Left renal cortex interstitium (tissue), 4 donors: Measurements from ENCODE around the gene FAM107B. TPM values are rescaled to one million over a fixed set of nuclear protein-coding genes. Genes with fewer than 3 reads are reported as not detected.
"Not testable (repeated sequence)": the region's sequence is repeated elsewhere in the genome, so short reads cannot be mapped to it uniquely, and the experiment has no call there.

Source experiments
- DNase-seq, 4 donors: peaks; one replicate each; pipeline ENCODE4 v3.0.0-alpha.2; 2013; ENCODE audit warnings: low read depth in 4 of 4, low spot score in 2 of 4, missing footprints in 1 of 4
- polyA plus RNA-seq, 4 donors: library from polyadenylated mRNA; unstranded; fragments of 120-200 nt; gene quantifications; one replicate each; pipeline ENCODE4 v1.2.1, GENCODE V29; 2013; ENCODE audit not compliant: insufficient read length in 4 of 4

The FAM107B gene
- polyA plus RNA-seq, 4 donors, result 78.9 to 113 (median 87.7) TPM

DNA sequence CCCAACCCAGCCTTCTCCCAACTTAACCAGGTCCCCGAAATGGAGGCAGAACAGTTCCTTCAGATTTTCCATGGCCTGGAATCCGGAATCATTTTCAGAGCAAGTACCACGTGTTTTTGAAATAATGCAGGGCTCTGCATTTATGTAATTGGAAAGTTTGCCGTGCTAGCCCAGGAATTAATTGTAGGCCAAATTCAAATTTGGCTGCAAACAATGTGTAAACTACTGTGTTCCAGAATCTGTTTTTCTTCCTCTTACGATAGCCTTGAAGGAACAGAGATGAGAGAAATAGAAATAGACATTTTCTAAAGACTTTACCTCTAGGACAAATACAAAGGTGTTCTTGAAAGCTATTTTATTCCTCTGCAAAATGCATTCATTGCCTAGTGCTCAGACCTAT, 77.4 kb downstream of the FAM107B start:
- no peak for DNase-seq

DNA sequence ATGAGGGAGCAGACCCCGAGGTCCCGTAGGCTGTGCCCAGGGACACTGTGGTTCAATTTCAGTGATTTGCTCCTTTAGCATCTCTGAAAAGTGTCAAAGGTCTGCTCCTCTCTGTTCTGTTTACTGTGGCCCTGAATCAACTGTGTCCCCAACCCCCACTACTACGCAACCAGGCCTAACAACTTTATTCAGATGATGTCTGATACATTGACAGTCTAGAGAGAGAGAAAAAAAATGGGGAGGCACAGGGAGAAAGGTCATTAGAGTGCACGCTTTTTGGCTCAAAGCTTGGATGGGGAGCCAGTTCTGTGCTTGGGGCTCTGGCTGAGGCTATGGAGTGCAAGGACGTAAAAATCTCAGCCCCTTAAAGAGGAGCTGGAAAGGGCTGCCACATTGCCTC, 77.9 kb downstream of the FAM107B start:
- DNase-seq, result no peak

DNA sequence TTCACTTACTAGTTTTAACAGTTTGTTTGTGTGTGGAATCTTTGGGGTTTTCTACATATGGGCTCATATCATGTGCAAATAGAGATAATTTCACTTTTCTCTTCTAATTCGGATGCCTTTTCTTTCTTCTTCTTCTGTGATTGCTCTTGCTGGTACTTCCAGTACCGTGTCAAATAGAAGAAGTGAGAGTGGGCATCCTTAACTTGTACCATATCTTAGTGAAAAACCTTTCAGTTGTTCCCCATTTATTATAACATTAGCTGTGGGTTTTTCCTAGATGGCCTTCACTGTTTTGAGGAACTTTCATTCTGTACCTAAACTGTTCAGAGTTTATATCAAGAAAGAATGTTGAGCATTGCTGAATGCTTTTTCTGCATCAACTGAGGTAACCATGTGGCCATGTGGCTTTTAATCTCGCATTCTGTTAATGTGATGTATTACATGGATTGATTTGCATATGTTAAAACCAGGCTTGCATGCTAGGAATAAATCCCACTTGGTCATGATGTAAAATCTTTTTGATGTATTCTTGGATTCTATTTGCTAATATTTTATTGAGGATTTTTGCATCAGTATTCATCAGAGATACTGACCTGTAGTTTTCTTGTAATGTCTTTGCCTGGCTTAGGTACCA, 78.7 kb downstream of the FAM107B start:
- DNase-seq, result no peak

DNA sequence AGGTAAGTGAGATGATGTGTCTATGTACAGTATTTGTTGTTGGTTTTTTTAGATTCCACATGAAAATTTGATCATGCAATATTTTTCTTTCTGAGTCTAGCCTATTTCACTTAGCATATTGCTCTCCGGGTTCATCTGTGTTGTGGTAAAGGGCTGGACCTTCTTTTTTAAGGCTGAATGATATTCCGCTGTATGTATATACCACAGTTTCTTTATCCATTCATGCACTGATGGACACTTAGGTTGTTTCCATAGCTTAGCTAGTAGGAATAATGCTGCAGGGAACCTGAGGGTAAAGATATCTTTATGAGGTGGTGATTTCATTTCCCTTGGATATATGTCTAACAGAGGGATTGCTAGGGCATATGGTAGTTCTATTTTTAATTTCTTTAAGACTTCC, 80.8 kb downstream of the FAM107B start:
- DNase-seq, result no peak

DNA sequence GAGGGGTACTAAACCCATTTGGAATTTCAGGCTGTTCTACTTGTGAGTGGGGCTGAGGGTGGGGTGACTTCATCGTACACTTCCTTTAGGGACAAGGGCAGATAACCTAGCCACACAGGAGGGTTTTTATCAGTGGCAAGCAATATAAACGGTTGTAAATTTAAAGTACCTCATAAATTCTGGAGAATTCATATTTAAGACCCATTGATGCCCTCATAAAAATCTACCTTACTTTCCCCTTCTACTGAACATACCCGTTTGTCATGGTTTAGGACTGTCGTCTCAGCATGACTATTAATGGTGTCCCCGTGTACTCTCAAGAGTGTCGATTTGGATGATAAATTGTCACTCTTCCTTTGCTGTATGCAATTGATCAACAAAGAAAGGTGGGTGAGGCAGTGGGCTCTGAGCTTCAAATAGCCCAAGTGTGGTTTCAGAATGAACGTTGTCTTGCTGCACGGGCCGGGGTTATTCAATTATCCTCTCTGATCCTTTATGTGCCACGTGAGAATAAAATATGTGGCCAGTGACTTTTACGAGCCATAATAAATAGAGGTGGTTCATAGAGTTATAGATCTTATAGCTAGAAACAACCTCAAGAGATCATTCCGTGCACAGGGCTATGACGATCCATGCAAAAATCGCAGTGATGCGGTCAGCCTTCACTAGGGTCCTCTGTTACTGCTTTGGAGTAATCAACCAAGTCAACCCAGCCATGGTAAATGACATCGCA, 82.2 kb downstream of the FAM107B start:
- no peak for DNase-seq

DNA sequence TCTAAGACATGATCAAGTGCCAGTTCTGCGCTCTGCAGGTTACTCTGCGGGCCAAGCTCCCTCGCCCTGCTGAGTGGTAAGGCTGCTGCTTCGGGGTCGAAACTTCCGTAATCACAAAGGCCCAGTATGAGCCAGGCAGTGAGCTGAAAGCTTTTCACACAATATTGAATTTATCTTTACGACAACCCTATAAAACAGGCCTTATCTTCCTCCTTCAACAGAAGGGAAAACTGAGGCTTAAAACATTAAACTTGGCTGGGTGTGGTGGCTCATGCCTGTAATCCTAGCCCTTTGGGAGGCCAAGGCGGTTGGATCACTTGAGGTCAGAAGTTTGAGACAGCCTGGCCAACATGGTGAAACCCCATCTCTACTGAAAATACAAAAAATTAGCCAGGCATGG, 83.3 kb downstream of the FAM107B start:
- no peak for DNase-seq

DNA sequence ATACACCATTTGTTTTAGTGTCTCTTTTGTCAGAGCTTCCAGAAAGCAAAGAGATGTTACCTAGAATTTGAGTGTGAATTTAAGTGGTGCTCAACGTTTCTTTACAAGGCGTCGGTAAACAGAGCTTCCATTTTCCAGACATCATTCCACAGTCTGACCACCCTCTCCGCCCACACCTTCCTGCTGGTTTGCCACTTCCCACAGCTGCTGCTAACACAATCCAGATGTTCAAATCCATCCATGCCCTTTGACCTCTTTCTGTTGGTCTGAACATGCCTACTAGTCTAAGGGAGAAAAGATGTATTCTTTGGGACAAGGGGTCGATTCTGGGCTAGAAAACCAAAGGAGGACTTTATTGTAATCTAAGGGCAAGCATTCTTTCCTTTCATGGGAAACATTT, 86.1 kb downstream of the FAM107B start:
- DNase-seq, result no peak

DNA sequence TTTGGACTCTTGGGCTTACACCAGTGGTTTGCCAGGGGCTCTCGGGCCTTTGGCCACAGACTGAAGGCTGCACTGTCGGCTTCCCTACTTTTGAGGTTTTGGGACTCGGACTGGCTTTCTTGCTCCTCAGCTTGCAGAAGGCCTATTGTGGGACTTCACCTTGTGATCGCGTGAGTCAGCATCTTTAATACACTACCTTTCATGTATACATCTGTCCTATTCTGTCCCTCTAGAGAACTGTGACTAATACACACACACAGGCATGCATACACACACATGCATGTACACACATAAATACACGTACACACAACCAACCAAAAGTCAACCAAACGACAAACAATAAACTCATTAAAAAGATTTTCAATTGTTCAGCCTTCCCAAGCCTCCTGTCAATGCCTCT, 86.5 kb downstream of the FAM107B start:
- not testable (repeated sequence) for DNase-seq

DNA sequence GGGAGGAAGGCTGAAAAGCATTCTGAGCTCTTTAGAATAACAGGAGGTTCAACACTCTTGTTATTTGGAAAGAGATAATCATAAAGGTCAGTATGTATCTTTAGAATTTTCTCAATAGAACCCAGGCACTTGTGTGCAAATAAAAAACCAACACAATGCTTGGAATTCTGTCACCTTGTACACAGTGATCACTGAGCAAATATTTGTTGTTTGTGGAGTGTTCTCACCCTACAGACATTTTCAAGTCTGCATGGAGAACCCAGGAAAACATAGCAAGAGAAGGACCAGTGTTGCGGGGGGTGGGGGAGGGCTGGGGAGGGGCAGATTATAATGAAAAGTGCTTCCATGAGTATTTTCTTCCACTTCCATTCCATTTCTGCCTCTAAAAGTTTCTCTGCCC, 87.4 kb downstream of the FAM107B start:
- no peak for DNase-seq

DNA sequence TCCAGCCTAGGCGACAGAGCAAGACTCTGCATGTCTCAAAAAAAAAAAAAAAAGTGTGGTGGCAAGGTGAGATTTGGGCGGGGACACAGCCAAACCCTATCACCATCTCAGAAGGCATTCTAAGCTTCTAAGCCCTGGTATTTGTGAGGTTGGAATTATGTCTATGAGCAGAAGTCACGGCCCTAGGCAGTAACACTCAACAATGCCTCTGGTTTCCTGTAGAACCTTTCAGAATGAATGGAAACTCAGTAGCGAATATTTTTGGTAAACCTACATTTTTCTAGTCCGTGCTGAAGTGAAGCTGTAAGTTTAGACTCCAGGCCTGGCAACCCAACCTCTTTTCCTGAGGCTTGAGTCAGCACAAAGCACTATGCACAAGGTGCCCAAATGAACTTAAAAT, 88.3 kb downstream of the FAM107B start:
- DNase-seq, result no peak

DNA sequence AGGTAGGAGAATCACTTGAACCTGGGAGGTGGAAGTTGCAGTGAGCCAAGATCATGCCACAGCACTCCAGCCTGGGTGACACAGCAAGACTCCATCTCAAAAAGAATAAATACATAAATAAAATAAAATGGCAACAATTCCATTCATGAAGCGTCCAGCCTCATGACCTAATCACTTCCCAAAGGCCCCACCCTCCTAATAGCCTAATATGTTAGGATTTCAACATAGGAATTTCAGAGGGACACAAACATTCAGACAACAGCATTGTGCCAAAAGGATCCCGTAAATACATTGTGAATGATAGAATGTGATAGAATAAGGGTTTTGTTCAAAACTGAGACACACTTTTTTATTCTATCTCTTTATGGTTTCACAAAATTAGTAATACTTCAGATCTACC, 90.3 kb downstream of the FAM107B start:
- DNase-seq, result no peak

DNA sequence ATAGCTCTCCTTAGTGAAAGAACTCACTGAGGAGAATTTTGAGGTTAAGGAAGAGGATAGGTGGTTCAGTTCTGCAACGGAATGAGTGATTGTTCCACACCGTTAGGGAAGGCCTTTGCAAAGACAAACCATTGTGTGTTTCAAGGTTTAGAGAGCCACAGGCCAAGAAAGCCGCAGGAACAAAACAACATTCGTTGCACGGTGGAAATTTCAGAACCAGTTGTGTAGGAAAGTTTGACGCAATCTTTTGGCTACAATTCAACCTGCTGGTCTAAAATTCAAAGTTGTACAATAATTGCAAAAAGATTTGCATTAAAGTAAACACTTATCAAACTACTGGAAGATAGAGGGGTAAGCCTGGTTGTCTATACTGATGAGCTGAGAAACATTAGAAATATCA, 91.4 kb downstream of the FAM107B start:
- DNase-seq, result no peak

DNA sequence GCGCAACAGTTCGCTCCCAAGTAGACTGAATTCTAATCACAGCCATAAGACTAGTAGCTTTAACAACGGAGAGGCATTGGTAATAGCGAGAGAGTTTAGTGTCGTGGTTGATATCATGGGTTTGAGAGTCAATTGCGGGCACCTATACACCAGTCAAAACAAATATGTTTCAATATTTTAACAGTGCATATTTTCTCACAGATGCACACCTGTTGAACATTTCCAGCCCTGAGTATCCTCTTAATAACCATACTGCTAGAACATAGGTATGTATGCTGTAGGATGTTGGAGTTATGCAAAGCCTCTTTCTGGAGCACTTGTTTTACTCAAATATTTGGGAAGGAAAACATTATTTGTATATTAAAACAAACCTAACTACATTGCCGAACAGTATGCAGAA, 92.9 kb downstream of the FAM107B start:
- DNase-seq, result no peak

DNA sequence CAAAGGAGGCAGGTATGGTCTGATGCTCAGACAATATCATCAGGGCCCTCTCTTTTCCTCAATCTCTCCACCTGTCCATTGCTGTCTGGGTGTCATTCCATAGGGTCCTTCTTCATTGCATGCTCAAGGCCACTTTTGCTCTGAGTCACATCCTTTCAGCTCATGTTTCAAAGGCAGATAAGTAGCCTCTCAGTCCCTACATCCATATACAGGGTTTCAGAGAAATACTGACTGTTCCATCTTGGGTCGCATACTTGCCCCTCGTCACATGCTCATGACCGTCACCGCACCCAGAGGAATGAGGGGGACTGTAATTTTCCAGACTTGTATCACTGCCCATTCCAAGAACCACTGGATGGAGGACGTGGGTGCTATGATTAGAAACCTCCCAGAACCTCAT, 93.4 kb downstream of the FAM107B start:
- DNase-seq, result no peak

DNA sequence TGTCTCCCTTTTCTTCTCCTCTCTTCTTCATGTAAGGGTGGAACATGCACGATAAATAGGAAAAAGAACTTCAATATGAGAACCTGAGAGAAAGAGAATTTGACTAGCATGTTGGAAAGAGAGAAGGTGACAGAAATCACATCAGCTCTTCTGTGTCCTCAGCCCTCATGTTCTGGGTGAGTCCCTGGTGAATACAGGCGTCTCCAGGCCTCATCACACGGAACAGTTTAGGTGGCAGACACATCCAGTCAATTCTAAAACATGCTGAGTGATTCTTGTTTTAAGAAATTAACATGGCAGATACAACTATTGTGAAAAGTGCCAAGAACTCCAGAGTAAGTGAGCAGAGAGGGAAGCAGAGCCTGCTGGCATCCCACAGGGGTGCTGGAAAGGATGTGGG, 96.1 kb downstream of the FAM107B start:
- DNase-seq, result no peak

DNA sequence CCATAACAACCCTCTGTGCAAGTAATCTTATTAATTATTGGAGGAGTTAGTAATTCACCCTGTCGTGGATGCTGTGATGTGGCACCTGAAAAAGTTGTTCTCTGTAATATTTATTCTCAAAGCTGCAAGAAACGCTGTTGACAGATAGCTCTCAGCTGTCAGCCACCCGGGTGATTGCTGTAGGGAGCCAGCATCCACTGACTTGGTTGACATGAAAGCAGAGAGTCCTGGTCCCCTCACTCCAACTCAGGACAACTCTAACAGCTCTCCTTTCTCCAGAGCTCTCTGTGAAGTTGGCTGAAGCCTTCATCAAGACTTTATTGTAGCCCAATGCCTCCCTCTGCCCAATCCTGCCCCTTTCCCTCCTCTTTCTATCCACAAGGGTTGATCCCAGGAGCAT, 98.0 kb downstream of the FAM107B start:
- no peak for DNase-seq

DNA sequence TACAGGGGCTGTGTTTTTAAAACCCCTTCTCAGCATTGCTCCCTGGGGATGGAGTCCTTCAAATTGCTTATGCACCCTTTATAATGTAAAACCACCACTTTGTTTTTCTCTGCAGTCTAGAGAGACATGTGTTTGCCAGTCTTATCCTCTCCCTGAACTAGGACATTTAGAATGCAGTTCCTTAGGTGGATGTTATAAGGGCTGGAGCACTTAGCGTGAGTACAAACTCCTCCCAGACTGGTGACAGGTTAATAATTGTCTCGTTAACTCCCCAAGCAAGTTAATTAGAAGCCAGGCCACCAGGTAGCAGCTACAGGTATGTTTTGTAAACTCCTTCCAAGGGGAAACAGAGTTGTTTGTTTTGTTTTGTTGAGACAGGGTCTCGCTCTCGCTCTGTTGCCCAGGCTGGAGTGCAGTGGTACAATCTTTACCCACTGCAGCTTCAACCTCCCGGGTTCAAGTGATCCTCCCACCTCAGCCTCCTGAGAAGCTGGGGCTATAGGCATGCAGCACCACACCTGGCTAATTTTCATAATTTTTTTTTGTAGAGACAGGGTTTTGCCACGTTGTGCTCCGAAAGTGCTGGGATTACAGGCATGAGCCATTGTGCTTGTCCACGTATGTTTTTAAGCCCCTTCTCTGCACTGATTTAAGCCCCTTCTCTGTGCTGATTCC, 100.2 kb downstream of the FAM107B start:
- DNase-seq, result peak in 1 of 4 donors; percentile 53

DNA sequence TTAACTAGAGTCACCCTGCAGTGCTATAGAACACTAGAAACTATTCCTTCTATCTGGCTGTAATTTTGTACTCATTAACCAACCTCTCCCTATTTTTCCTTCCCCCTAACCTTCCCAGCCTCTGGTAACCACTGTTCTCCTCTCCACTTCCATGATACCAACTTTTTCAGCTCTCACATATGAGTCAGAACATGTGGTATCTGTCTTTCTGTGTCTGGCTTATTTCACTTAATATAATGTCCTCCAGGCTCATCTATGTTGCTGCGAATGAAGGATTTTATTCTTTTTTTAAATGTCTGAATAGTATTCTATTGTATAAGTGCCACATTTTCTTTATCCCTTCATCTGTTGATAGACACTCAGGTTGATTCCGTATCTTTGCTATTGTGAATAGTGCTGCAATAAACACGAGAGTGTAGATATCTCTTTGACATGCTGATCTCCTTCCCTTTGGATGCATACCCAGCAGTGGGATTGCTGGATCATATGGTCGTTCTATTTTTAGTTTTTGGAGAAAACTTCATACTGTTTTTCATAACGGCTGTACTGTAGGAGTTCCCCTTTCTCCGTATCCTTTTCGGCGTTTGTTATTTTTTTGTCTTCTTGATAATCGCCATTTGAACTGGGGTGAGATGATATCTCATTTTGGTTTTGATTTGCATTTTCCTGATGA, 101.4 kb downstream of the FAM107B start:
- no peak for DNase-seq

DNA sequence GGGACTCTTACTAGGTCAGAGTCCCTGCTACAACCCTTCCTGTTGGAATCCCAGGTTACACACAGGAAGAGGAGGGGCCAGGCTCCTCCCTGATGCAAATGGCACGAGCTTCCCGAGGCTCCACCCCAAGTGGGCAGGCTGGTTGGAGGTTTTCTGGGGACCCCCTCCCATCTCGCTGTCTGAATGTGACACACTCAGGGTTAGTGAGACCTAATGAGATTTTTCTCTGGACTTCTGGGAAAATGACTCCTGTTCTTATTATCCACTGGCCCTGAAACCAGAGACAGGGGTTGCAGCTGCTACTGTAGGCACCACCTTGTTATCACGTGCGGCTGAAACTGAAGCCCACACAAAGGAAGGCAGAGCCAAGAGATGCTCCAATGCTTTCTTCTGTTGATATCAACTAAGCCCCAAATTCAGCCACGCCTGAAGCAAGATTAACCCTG, 103.3 kb downstream of the FAM107B start:
- no peak for DNase-seq

DNA sequence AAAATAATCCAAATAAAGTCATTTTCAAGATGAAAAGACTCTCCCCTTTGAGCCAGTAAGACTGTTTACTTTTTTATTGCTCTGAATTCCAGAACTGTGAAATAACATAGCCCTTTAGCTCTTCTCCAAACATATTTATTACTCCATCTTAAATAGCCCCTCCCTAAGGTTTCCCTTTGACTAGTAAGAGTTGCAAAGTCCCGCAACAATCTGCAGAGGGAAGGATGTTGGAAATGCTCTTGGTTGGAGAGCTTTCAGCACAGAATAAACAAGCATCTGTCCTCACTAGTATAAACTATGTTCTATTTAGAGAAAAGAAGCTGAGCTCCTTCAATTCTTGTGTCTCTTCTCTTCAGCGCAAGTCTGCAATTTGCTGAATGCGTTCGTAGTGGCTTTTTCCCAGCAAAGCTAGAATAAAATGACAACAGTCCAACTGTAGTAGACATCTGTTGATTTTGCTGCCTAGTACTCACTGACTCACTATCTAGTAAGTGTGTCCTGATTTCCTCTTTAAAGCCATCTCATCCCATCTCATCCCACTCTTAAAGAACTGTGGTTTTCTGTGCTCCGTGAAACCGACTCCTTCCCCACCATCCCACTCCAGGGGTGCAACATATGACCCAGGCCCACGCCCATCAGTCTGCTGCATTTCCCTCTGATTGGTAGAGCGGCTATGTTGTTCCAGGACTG, 104.0 kb downstream of the FAM107B start:
- DNase-seq, result no peak

DNA sequence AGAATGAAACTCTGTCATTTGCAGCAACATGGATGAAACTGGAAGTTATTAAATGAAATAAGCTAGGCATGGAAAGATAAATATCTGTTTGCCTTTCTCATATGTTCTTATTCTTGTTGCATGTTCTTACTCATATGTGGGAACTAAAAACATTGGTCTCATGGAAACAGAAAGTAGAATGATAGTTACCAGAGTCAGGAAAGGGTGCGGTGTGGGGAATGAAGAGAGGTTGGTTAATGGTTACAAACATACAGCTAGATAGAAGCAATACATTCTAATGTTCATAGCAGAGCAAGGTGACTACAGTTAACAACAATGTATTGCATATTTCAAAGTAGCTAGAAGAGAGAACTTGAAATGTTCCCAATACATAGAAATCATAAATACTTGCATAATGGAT, 105.1 kb downstream of the FAM107B start:
- DNase-seq, result no peak
